Activated T-cell treated with anti-CD3 and anti-CD28 coated beads, Interleukin-2, amount 50 U/mL, for 72 hours (primary cell): ENCODE data around the gene PRKG1. TPM values are rescaled to one million over a fixed set of nuclear protein-coding genes. Genes with fewer than 3 reads are reported as not detected.

Experiments
- ATAC-seq, 2 donors: fragments of 150-1000 bp; cut with Tn5 transposase; replicated peaks in 1 of 2; 2 replicates each; pipeline ENCODE4 v1.10.0; 2021; ENCODE audit warnings: moderate library complexity in 2 of 2, mild to moderate bottlenecking in 1 of 2
- DNase-seq, 2 donors: peaks; one replicate each; pipeline ENCODE4 v3.0.0; 2021 to 2022; ENCODE audit warnings: mixed read lengths in 1 of 2
- H3K27ac Mint-ChIP-seq: one replicate; pipeline ENCODE4 v1.8.0; 2022; ENCODE audit warnings: mild to moderate bottlenecking, moderate library complexity, mixed read lengths
- H3K27me3 Mint-ChIP-seq: one replicate; pipeline ENCODE4 v1.8.0; 2022; ENCODE audit warnings: low read depth, mixed read lengths
- H3K36me3 Mint-ChIP-seq, 2 donors: one replicate each; pipeline ENCODE4 v1.8.0; 2022; ENCODE audit warnings: mixed read lengths in 2 of 2, mild to moderate bottlenecking in 1 of 2; ENCODE audit not compliant: insufficient read depth in 2 of 2
- H3K4me1 Mint-ChIP-seq: one replicate; pipeline ENCODE4 v1.8.0; 2022; ENCODE audit warnings: low read depth, mixed read lengths
- H3K4me3 Mint-ChIP-seq, 2 donors: one replicate each; pipeline ENCODE4 v1.8.0; 2022; ENCODE audit warnings: mild to moderate bottlenecking in 2 of 2, mixed read lengths in 2 of 2, moderate library complexity in 2 of 2
- H3K9me3 Mint-ChIP-seq, 2 donors: one replicate each; pipeline ENCODE4 v1.8.0; 2022; ENCODE audit warnings: mixed read lengths in 2 of 2
- total RNA-seq, 2 donors: library from RNA; stranded (reverse); gene quantifications; one replicate each; pipeline ENCODE4 v1.2.3, GENCODE V29; 2022

The PRKG1 gene
- total RNA-seq, 2 donors from 2014 or later = not detected

DNA sequence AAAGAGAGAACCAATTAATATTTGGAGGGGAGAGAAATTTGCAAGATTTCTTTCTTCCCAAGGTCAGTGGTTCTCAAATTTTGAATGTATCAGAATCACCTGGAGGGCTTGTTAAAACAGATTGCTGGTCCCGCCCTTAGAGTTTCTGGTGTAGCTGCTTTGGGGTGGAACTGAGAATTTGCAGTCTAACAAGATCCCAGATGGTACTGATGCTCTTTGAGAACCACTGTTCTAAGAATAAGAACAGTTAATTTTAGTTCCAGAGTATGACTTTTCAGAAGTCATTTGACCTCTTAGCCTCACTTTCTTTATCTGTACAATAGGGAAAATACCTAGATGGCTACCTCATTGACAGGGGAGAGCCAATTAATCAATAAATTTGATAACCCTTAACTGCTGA is 161.6 kb downstream of the PRKG1 start:
- H3K4me1 Mint-ChIP-seq = no peaks in the 10 kb centered on the region
- no peaks in the 10 kb centered on the region for H3K36me3 Mint-ChIP-seq
- H3K27ac Mint-ChIP-seq = no peak overlapping the region

DNA sequence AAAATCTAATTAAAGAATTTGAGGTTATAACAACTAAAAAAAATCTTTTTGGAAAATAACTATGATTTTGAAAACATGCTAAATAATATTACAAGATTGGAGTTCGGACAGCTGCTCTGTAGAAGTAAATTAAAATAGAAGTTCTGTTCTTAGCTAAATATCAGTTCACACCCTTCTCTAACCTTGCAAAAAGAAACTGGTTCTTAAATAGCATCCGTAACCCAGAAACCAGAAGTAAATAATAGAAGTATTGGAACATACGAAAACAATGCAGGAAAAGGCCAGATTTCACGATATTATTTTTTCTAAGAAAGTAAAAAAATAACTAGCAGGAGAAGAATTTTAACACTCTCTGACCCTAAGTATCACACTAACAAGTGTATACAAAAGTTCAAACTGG is 164.7 kb downstream of the PRKG1 start:
- ATAC-seq = no peak
- no peaks in the 10 kb centered on the region for H3K27me3 Mint-ChIP-seq
- no peak for DNase-seq
- no peaks in the 10 kb centered on the region for H3K36me3 Mint-ChIP-seq
- no peaks in the 10 kb centered on the region for H3K9me3 Mint-ChIP-seq
- no peak overlapping the region for H3K4me3 Mint-ChIP-seq
- H3K4me1 Mint-ChIP-seq = no peaks in the 10 kb centered on the region
- no peak overlapping the region for H3K27ac Mint-ChIP-seq

More for the DNA sequence above, 161.6 kb downstream of the PRKG1 start:
- Mint-ChIP-seq H3K27me3 (no peaks in the 10 kb centered on the region), H3K9me3 (no peaks in the 10 kb centered on the region), H3K4me3 (no peak overlapping the region)
- ATAC-seq (no peak), DNase-seq (no peak)

DNA sequence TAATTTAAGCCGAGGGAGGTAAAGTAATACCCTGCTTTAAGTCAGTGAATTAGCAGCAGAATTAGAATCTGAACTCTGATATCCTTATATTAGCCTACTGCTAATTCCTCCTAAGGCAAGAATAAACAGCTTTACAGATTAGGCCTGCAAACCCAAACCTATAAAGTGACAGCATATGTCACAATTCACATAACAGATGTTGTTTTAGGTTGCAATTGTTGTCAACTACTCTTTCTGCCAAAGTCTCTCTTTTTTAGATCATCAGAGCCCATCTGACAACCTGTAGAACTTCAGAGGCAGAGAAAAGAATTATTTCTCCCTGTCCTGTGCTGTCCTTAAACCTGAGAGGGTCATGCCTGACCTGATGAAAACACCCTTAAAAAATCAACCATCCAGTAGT is 167.2 kb downstream of the PRKG1 start:
- DNase-seq = no peak
- no peak overlapping the region for H3K4me3 Mint-ChIP-seq
- no peaks in the 10 kb centered on the region for H3K4me1 Mint-ChIP-seq
- no peaks in the 10 kb centered on the region for H3K36me3 Mint-ChIP-seq
- ATAC-seq = no peak
- H3K9me3 Mint-ChIP-seq = no peaks in the 10 kb centered on the region
- H3K27ac Mint-ChIP-seq = no peak overlapping the region
- no peaks in the 10 kb centered on the region for H3K27me3 Mint-ChIP-seq

DNA sequence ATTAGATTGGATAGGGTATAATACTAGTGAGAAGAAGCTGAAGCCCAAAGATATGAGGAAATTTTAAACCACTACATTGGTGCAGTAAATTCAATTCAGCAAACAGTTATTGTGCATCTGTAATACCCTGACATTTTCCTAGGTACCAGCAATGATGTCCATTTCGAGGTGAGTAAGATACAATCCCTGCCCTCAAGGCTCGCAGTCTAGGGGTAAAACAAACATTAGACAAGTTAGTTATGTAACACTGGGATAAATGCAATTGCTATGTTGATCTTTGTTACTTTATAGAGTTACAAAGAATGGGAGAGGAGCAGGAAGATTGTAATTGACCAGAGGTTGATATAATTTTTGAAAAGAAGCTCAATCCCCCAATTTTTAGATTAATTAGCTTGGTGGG is 168.1 kb downstream of the PRKG1 start:
- ATAC-seq = no peak
- Mint-ChIP-seq H3K4me1 (no peaks in the 10 kb centered on the region), H3K36me3 (no peaks in the 10 kb centered on the region), H3K27ac (no peak overlapping the region), H3K9me3 (no peaks in the 10 kb centered on the region), H3K4me3 (no peak overlapping the region), H3K27me3 (no peaks in the 10 kb centered on the region)
- no peak for DNase-seq

DNA sequence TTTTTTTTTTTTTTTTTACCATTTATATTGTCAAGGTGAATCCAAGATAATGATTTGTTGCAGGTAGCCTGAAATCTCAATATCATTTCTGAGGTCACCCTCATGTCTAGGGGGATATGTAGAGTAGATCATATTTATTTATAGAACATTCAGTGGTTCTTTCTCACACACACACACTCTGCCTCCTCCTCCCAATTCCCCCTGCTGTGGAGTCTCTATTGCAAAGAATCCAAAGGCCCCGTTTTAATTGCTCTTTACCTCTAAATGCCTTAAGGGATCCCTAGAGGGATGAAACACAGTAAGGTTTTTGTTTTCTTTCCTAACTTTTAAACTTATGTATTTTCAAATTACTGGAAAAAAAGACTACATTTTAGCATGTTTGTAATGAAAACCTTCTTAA is 170.0 kb downstream of the PRKG1 start:
- H3K36me3 Mint-ChIP-seq = no peaks in the 10 kb centered on the region
- H3K27me3 Mint-ChIP-seq = no peaks in the 10 kb centered on the region
- H3K9me3 Mint-ChIP-seq = no peaks in the 10 kb centered on the region
- ATAC-seq (no peak), DNase-seq (no peak)
- no peak overlapping the region for H3K4me3 Mint-ChIP-seq
- no peaks in the 10 kb centered on the region for H3K4me1 Mint-ChIP-seq
- H3K27ac Mint-ChIP-seq = no peak overlapping the region

DNA sequence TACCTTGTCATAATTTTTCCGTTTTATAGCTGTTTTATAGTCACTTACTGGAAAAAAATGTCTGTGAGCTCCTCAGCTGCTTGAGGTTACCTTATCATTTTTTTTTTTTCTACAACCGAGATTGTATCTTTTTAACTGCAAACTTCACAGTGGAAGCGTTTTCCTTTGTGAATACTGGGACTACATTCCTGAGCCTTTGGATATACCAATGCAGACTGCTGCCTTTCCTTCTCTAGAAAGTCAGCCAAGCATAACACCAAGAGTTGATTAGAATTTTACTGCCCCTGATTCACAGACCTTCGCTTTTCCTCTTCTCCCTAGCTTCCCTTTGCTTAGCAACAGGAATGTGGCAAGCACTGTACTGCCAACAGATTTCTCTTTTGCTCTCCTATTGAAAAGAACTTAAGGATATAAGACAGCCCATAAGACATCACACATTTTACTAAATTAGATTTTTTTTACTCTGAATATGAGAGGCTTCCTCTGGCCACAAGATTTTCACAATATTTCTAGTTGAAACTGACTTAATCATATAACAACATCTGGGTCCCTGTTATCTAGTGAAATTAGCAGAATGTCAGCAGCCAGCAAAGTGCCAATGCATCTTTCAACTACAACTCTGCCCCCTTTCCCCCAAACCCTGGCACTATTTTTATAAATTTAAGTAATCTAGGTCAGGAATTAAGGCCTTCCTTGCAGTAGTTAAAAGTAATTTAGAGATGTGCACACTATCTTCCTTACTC is 170.6 kb downstream of the PRKG1 start:
- Mint-ChIP-seq H3K27ac (no peak overlapping the region), H3K27me3 (no peaks in the 10 kb centered on the region), H3K9me3 (no peaks in the 10 kb centered on the region), H3K36me3 (no peaks in the 10 kb centered on the region), H3K4me1 (no peaks in the 10 kb centered on the region), H3K4me3 (no peak overlapping the region)
- no peak for DNase-seq
- ATAC-seq = no peak

DNA sequence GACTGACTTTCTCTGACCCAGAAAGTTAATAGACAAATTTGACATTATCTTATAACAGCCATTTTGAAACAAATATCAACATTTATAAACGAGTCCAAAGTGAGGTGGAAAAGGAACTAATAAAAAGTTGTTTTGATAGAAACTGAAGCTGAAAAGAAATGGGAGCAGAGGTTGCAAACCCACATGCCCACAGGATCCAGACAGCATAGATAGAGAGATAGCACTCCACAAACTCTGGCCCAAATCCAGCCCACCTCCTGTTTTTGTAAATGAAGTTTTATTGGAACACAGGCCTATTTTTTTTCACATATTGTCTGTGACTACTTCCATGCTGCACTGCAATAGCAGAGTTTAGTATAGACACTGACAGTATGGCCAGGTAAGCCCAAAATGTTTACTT is 171.9 kb downstream of the PRKG1 start:
- Mint-ChIP-seq H3K9me3 (no peaks in the 10 kb centered on the region), H3K4me3 (no peak overlapping the region), H3K27me3 (no peaks in the 10 kb centered on the region), H3K36me3 (no peaks in the 10 kb centered on the region), H3K27ac (no peak overlapping the region), H3K4me1 (no peaks in the 10 kb centered on the region)
- DNase-seq (no peak), ATAC-seq (no peak)

DNA sequence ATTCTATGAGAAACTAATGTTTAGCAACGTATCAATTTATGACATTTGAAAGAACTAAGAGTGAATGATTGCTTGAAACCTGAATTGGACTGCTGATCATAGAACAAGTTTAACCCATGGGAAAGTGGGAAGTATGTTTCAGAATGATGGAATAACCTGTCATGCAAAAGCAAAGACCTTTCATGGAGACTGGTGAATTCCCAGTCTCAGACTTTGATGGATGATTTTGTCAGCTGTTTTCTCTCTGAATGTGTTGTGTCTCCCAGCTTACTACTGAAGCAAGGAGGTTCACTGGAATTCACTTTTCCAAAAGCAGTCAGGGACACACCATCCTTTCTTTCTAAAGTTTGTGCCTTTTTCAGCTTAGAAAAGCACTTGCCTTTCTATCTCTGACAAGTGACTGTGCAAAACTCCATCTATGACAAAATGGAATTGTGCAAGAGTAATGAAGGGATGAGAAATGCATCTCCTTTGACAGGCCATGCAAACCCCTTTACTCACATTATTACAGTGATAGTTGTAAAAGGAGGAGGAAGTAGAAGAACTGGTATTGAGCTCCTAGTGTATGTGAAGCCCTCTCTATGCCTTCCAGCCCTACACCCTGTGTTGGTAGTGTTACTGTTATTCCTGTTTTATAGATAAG is 176.1 kb downstream of the PRKG1 start:
- no peak for DNase-seq
- Mint-ChIP-seq H3K36me3 (no peaks in the 10 kb centered on the region), H3K4me1 (no peaks in the 10 kb centered on the region), H3K9me3 (no peaks in the 10 kb centered on the region), H3K27me3 (no peaks in the 10 kb centered on the region), H3K27ac (no peak overlapping the region), H3K4me3 (no peak overlapping the region)
- no peak for ATAC-seq

DNA sequence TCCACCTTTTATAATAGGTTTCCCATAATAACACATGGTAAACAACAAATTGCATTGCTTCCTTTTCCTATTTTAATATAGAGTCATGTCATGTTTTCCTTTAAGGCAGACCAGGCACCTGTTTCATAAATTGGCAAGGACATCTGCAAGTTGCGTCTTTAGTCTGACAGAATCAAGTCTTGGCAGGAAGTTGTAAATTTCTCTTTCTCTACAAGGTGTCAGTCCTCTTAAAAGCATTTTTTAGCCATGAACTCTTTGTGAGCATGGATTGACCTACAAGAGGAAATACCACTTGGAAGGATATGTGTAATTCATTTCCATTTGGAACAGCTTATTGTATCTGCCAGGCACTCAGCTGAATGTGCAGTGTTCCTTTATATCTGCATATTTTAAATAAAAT is 176.8 kb downstream of the PRKG1 start:
- H3K27me3 Mint-ChIP-seq = no peaks in the 10 kb centered on the region

DNA sequence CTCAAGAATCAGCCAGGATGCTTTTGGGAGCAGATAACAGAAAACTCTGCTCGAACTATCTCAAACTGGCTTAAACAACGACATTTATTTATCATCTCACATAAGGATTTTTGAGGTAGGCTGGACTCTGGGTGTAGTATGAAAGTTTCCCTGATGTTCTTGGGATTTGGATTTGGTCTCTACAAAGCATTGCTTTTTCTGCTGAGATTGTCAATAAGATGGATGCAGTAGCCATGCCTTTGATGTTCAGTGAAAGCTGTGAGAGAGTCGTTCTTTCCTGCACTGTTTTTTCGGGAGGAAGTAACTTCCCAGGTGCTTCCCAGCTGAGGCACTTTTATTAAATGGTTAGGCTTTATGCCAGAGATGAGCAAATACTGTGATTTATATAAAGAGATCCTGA is 181.1 kb downstream of the PRKG1 start:
- H3K4me3 Mint-ChIP-seq = no peak overlapping the region
- no peaks in the 10 kb centered on the region for H3K27me3 Mint-ChIP-seq
- DNase-seq (no peak), ATAC-seq (no peak)
- no peaks in the 10 kb centered on the region for H3K36me3 Mint-ChIP-seq
- H3K4me1 Mint-ChIP-seq = no peaks in the 10 kb centered on the region
- H3K9me3 Mint-ChIP-seq = no peaks in the 10 kb centered on the region
- no peak overlapping the region for H3K27ac Mint-ChIP-seq

More for the DNA sequence above, 176.8 kb downstream of the PRKG1 start:
- Mint-ChIP-seq H3K27ac (peak overlapping the region; percentile 33), H3K4me3 (no peak overlapping the region), H3K9me3 (no peaks in the 10 kb centered on the region), H3K36me3 (no peaks in the 10 kb centered on the region), H3K4me1 (no peaks in the 10 kb centered on the region)
- DNase-seq (no peak), ATAC-seq (no peak)

DNA sequence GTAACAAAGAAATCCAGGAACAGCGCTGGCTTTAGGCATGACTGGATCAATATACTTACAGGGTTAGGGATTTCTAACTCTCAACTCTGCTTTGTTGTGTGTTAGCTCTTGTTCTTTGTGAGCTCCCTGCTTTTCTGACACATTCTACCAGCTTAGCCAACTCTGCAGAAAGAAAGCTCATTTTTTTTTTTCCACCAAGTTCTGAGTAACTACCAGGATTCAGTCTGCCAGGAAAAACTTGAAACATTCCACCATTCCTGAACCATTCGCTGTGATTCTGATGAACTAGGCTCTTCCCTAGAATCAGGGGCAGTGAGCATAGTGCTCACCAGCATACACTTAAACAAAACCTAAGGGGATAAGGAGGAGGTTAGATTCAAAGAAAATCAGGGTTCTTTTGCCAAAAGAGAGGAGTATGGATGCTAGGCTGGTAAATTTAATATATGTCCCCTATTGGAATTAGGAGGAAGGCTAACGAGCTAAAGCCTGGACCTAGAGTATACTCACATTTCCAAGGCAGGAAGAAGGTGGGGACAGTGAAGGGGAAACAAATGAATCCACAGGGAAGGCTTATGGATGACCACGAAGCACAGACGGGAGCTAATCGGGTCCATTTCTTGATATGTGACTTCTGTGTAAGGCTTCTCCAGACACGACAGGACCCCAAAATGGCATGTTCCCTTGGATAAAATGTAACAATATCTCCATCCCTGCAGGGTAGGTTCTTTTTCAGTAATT is 183.4 kb downstream of the PRKG1 start:
- Mint-ChIP-seq H3K27ac (no peak overlapping the region), H3K9me3 (no peaks in the 10 kb centered on the region), H3K27me3 (no peaks in the 10 kb centered on the region), H3K4me1 (no peaks in the 10 kb centered on the region), H3K36me3 (no peaks in the 10 kb centered on the region), H3K4me3 (no peak overlapping the region)
- ATAC-seq = no peak
- DNase-seq = no peak

DNA sequence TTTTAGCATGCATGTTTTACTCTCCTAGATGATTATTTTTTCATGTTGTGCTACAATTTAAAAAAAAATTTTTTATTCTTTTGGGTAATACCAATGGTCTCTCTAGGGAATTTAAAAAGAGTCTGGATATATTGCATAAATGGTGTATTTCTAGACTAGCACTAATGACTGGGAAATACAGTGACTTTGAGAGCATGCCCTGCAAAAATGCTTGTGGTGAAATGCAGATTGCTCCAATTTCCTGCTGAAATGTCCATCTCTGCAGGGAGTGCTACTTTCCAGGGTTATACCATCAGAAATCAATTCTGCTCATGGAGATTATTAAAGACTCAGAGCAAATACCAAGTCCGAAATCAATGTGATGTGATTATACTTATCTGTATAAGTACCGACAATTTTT is 186.1 kb downstream of the PRKG1 start:
- DNase-seq (no peak), ATAC-seq (no peak)
- H3K36me3 Mint-ChIP-seq = no peaks in the 10 kb centered on the region
- H3K4me3 Mint-ChIP-seq = no peak overlapping the region
- H3K4me1 Mint-ChIP-seq = no peaks in the 10 kb centered on the region
- no peak overlapping the region for H3K27ac Mint-ChIP-seq
- no peaks in the 10 kb centered on the region for H3K9me3 Mint-ChIP-seq
- no peaks in the 10 kb centered on the region for H3K27me3 Mint-ChIP-seq

DNA sequence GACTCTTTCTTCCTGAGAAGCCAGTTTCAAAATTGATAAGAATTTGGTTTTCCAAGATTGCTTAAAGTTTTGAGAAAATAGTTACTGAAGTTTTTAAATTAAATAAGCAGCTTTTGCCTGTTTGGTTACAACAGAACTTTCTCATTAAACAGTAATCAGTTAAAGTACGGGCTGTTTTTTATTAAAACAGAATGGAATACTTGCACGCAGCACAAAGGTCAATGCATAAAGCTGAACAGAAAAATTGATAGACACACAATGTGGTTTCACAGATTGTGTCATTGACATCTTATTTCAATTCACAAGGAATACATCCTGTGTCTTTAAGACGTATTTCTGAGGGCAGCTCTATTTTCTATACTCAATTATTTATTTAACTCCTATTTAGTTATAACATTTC is 192.2 kb downstream of the PRKG1 start:
- no peaks in the 10 kb centered on the region for H3K27me3 Mint-ChIP-seq
- ATAC-seq (no peak), DNase-seq (no peak)
- no peak overlapping the region for H3K4me3 Mint-ChIP-seq
- H3K27ac Mint-ChIP-seq = no peak overlapping the region
- peaks cover 0 to 2% of the 10 kb centered on the region in 2 donors for H3K9me3 Mint-ChIP-seq
- H3K36me3 Mint-ChIP-seq = no peaks in the 10 kb centered on the region
- H3K4me1 Mint-ChIP-seq = no peaks in the 10 kb centered on the region
